Measurements from ENCODE around the gene ARMC7. TPM values are rescaled to one million over a fixed set of nuclear protein-coding genes. Genes with fewer than 3 reads are reported as not detected.
A peak's percentile ranks its signal among the peaks of the same experiment; 100 is the strongest.

Gene ARMC7
- total RNA-seq, 1 experiment from 2014 or later, result 19.2 TPM

- H3K4me3 ChIP-seq, result peak overlapping the region; percentile 81
- ChIA-PET CTCF (no interaction called here), POLR2A (ENCODE audit: unreplicated experiment) (no interaction called here)
- H3K9me2 ChIP-seq (ENCODE audit: insufficient read depth), result no peaks in the 10 kb centered on the region
- H3K27me3 ChIP-seq (ENCODE audit: insufficient read depth, low read depth), result no peaks in the 10 kb centered on the region
- peaks cover 8% of the 10 kb centered on the region for H3K36me3 ChIP-seq (ENCODE audit: low read depth)
- 0 out of 2 replicates have a peak overlapping the region, but pooled peaks have one; percentile 6 for H3K27ac ChIP-seq
- H3F3A ChIP-seq (ENCODE audit: insufficient read depth, low read depth), result peaks cover 27% of the 10 kb centered on the region
- peaks cover 61% of the 10 kb centered on the region for H3K79me2 ChIP-seq (ENCODE audit: low read depth)
- TF ChIP-seq EZH2 (IDR thresholded peaks at IDR 0.05; ENCODE audit: low read depth) (no peak), CTCF (conservative IDR thresholded peaks at IDR 0.05) (no peak)
- H3K4me1 ChIP-seq (replicated peaks; ENCODE audit: insufficient read depth), result peaks cover 29% of the 10 kb centered on the region
- TSS peak; percentile 55 for BruUV-seq (replicated peaks)
- H2AFZ ChIP-seq, result peak overlapping the region; percentile 69
- H4K20me1 ChIP-seq (ENCODE audit: insufficient read depth), result no peaks in the 10 kb centered on the region; the same call in 1 of the 2 replicates
- DNase-seq, result peak; percentile 45 to 63
- intact Hi-C loops (cut with micrococcal nuclease; ENCODE audit: unreplicated experiment), result no loop called here
- H3K9me3 ChIP-seq (ENCODE audit: insufficient read depth, low read depth), result no peaks in the 10 kb centered on the region
- peak overlapping the region; percentile 100 for H3K4me2 ChIP-seq
Observed at GRCh38 chr17:75152922-75153779, 43.4 kb downstream of the ARMC7 start.

GRCh38 chr17:75153780-75154194, 44.0 kb downstream of the ARMC7 start:
- no peaks in the 10 kb centered on the region for H3K9me2 ChIP-seq (ENCODE audit: insufficient read depth)
- H3F3A ChIP-seq (ENCODE audit: insufficient read depth, low read depth), result peaks cover 28% of the 10 kb centered on the region
- H2AFZ ChIP-seq, result peak overlapping the region; percentile 69
- no peak for TF ChIP-seq CTCF (conservative IDR thresholded peaks at IDR 0.05)
- no peak for TF ChIP-seq EZH2 (IDR thresholded peaks at IDR 0.05; ENCODE audit: low read depth)
- H3K27ac ChIP-seq, result no peak overlapping the region
- peak overlapping the region; percentile 81 for H3K4me3 ChIP-seq
- H4K20me1 ChIP-seq (ENCODE audit: insufficient read depth), result no peaks in the 10 kb centered on the region; the same call in 1 of the 2 replicates
- POLR2A ChIA-PET (ENCODE audit: unreplicated experiment), result interaction anchor here (0.6 kb wide), 1 partner anchor 309 kb away, joined by 5 read pairs; no protein-coding TSS in a partner anchor
- BruUV-seq (replicated peaks), result no TSS peak
- H3K4me2 ChIP-seq, result peak overlapping the region; percentile 100
- intact Hi-C loops (cut with micrococcal nuclease; ENCODE audit: unreplicated experiment), result loop anchor here (2.0 kb wide), 1 partner anchor 19 kb away; no protein-coding TSS in a partner anchor
- no peak for DNase-seq
- no peaks in the 10 kb centered on the region for H3K9me3 ChIP-seq (ENCODE audit: insufficient read depth, low read depth)
- no peaks in the 10 kb centered on the region for H3K27me3 ChIP-seq (ENCODE audit: insufficient read depth, low read depth)
- peaks cover 1% of the 10 kb centered on the region; the same call in 1 of the 2 replicates for H3K36me3 ChIP-seq (ENCODE audit: low read depth)
- H3K4me1 ChIP-seq (replicated peaks; ENCODE audit: insufficient read depth), result peaks cover 36% of the 10 kb centered on the region
- CTCF ChIA-PET, result no interaction called here
- peaks cover 54% of the 10 kb centered on the region for H3K79me2 ChIP-seq (ENCODE audit: low read depth)

GRCh38 chr17:75154195-75155106, 44.7 kb downstream of the ARMC7 start, which contains the start of gene JPT1:
JPT1 (minus strand) TSS chr17:75154512; CDS start chr17:75154397, 115 bp downstream.
- Histone ChIP-seq H3K4me2 (peak within 1 kb of the TSS; percentile 100), H3K27me3 (ENCODE audit: insufficient read depth, low read depth) (no peaks in the 10 kb centered on the region), H3K79me2 (ENCODE audit: low read depth) (peaks cover 48% of the 10 kb centered on the region), H3K4me3 (peak within 1 kb of the TSS; percentile 81), H3F3A (ENCODE audit: insufficient read depth, low read depth) (peaks cover 32% of the 10 kb centered on the region), H3K36me3 (ENCODE audit: low read depth) (no peaks in the 10 kb centered on the region), H4K20me1 (ENCODE audit: insufficient read depth) (no peaks in the 10 kb centered on the region; the same call in 1 of the 2 replicates), H2AFZ (peak within 1 kb of the TSS; percentile 69), H3K27ac (peak within 1 kb of the TSS; percentile 14; the same call in 1 of the 2 replicates), H3K9me2 (ENCODE audit: insufficient read depth) (no peaks in the 10 kb centered on the region), H3K4me1 (replicated peaks; ENCODE audit: insufficient read depth) (peaks cover 42% of the 10 kb centered on the region), H3K9me3 (ENCODE audit: insufficient read depth, low read depth) (no peaks in the 10 kb centered on the region)
- intact Hi-C loops (cut with micrococcal nuclease; ENCODE audit: unreplicated experiment), result loop anchor here (2.0 kb wide), 1 partner anchor 20 kb away; no protein-coding TSS in a partner anchor
- TF ChIP-seq EZH2 (IDR thresholded peaks at IDR 0.05; ENCODE audit: low read depth), result no peak
- TF ChIP-seq CTCF (conservative IDR thresholded peaks at IDR 0.05), result no peak
- BruUV-seq (replicated peaks), result no TSS peak
- CTCF ChIA-PET, result interaction anchor here (0.5 to 0.7 kb wide), 3 partner anchors 18 to 28 kb away, joined by 3 to 12 read pairs (median 4); no protein-coding TSS in a partner anchor
- POLR2A ChIA-PET (ENCODE audit: unreplicated experiment), result interaction anchor here (0.5 to 1.0 kb wide), 11 partner anchors 18 to 733 kb away, joined by 3 to 13 read pairs (median 4); partner anchors contain the start of genes CDR2L and SLC16A5
- DNase-seq, result peak; percentile 97 to 98
